Ascending aorta (tissue), 2 donors: ENCODE results near the gene ZNF263. TPM values are rescaled to one million over a fixed set of nuclear protein-coding genes. Genes with fewer than 3 reads are reported as not detected.

ENCODE experiments used
- DNase-seq, 2 donors: peaks; one replicate each; pipeline ENCODE4 v3.0.0-alpha.2; 2019; ENCODE audit warnings: low spot score in 2 of 2
- H3K27ac ChIP-seq, 2 donors: fragments of 200-600 bp; sonication (generic); one replicate each; pipeline ENCODE4 v1.5.1; 2016 to 2017; ENCODE audit warnings: mild to moderate bottlenecking in 1 of 2
- H3K27me3 ChIP-seq: fragments of 200-600 bp; sonication (generic); one replicate; pipeline ENCODE4 v1.5.1; 2017
- H3K36me3 ChIP-seq, 2 donors: fragments of 200-600 bp; sonication (generic); one replicate each; pipeline ENCODE4 v1.5.1; 2016
- H3K4me1 ChIP-seq, 2 donors: fragments of 200-600 bp; sonication (generic); one replicate each; pipeline ENCODE4 v1.5.1; 2016 to 2017; ENCODE audit warnings: mild to moderate bottlenecking in 1 of 2
- H3K4me3 ChIP-seq, 2 donors: fragments of 200-600 bp; sonication (generic); one replicate each; pipeline ENCODE4 v1.5.1; 2016 to 2017; ENCODE audit warnings: mild to moderate bottlenecking in 1 of 2
- H3K9me3 ChIP-seq, 2 donors: fragments of 200-600 bp; sonication (generic); one replicate each; pipeline ENCODE4 v1.5.1; 2016
- CTCF ChIP-seq, 3 experiments: fragments of 200-600 bp in 2 of 3; fragments of 450-650 bp in 1 of 3; sonication (generic) in 2 of 3; IDR thresholded peaks; one replicate each; pipeline ENCODE4 v1.5.1; 2016 to 2019; ENCODE audit warnings: antibody characterized with exemption in 3 of 3, mild to moderate bottlenecking in 1 of 3, moderate library complexity in 1 of 3
- intact Hi-C: fragments of 100-400 bp; cut with DNase I; formaldehyde crosslinking; loops from one replicate; pipeline ENCODE4 v1.15.1; 2023
- total RNA-seq: library from RNA; depleted of rRNA; stranded (reverse); fragments of >200 nt; gene quantifications from one replicate; pipeline ENCODE4 v1.1.0, GENCODE V29; 2016

Gene ZNF263
- total RNA-seq, 1 donor from 2014 or later: 61.8 TPM

GRCh38 chr16:3249451-3249850, 33.8 kb upstream of the ZNF263 start:
- H3K9me3 ChIP-seq: no peaks in the 10 kb centered on the region
- TF ChIP-seq CTCF (IDR thresholded peaks at IDR 0.05): no peak
- H3K27ac ChIP-seq: no peak overlapping the region
- no peak overlapping the region for H3K4me3 ChIP-seq
- intact Hi-C loops: no loop called here
- no peaks in the 10 kb centered on the region for H3K27me3 ChIP-seq
- no peaks in the 10 kb centered on the region for H3K36me3 ChIP-seq
- DNase-seq: no peak
- no peaks in the 10 kb centered on the region for H3K4me1 ChIP-seq

DNA sequence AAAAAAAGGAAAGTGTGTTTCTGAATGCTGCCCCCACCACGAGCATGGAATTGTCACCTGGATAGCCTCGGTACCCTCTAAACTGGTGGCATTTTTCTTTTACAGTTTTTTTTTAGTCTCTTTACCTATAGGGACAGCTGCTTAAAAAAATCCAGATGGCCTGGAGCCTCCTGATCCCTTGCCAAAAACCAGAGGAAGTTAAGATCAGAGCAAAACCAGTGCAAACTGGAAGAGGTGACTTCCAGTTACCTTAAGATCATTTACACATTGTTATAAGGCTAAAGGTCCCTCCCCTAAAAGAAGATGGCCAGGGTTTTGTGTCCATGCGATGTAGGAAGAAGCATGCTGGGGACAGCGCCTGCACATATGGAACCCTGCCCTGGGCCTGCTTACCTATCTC, 30.3 kb upstream of the ZNF263 start:
- Histone ChIP-seq H3K27me3 (no peaks in the 10 kb centered on the region), H3K36me3 (no peaks in the 10 kb centered on the region), H3K9me3 (no peaks in the 10 kb centered on the region), H3K27ac (no peak overlapping the region), H3K4me3 (no peak overlapping the region), H3K4me1 (no peaks in the 10 kb centered on the region)
- intact Hi-C loops: no loop called here
- DNase-seq: no peak
- TF ChIP-seq CTCF (IDR thresholded peaks at IDR 0.05): no peak

- Histone ChIP-seq H3K9me3 (no peaks in the 10 kb centered on the region), H3K27ac (no peak overlapping the region), H3K4me1 (no peaks in the 10 kb centered on the region), H3K36me3 (no peaks in the 10 kb centered on the region), H3K4me3 (no peak overlapping the region), H3K27me3 (no peaks in the 10 kb centered on the region)
- TF ChIP-seq CTCF (IDR thresholded peaks at IDR 0.05): no peak
- DNase-seq: no peak
- intact Hi-C loops: no loop called here
Observed at GRCh38 chr16:3254309-3254708, 29.0 kb upstream of the ZNF263 start.

GRCh38 chr16:3256146-3256865, 27.0 kb upstream of the ZNF263 start, which contains the start of gene MEFV:
MEFV (minus strand) TSS chr16:3256633; CDS start chr16:3256587, 46 bp downstream.
- Histone ChIP-seq H3K27ac (no peak within 1 kb of the TSS), H3K36me3 (no peaks in the 10 kb centered on the region), H3K4me1 (no peaks in the 10 kb centered on the region), H3K9me3 (no peaks in the 10 kb centered on the region), H3K4me3 (peak within 1 kb of the TSS in 1 of 2 donors; percentile 2), H3K27me3 (no peaks in the 10 kb centered on the region)
- no peak for TF ChIP-seq CTCF (IDR thresholded peaks at IDR 0.05)
- no peak for DNase-seq
- intact Hi-C loops: no loop called here

- Histone ChIP-seq H3K4me1 (no peaks in the 10 kb centered on the region), H3K27me3 (no peaks in the 10 kb centered on the region), H3K27ac (no peak overlapping the region), H3K36me3 (no peaks in the 10 kb centered on the region), H3K4me3 (no peak overlapping the region), H3K9me3 (no peaks in the 10 kb centered on the region)
- DNase-seq: no peak
- intact Hi-C loops: no loop called here
- no peak for TF ChIP-seq CTCF (IDR thresholded peaks at IDR 0.05)
Observed at GRCh38 chr16:3256866-3257465, 26.3 kb upstream of the ZNF263 start.
